Chondrocyte (in vitro differentiated cells): ENCODE results near the gene TFIP11. TPM values are rescaled to one million over a fixed set of nuclear protein-coding genes. Genes with fewer than 3 reads are reported as not detected.

Experiments used
- DNase-seq: peaks from one replicate; pipeline ENCODE4 v3.0.0; 2021; ENCODE audit warnings: mixed read lengths, low spot score
- H3K27ac Mint-ChIP-seq: one replicate; pipeline ENCODE4 v1.8.0; 2021; ENCODE audit warnings: mild to moderate bottlenecking, moderate library complexity, mixed read lengths; ENCODE audit not compliant: unreplicated experiment
- H3K27me3 Mint-ChIP-seq: 2 replicates; pipeline ENCODE4 v1.8.0; 2021; ENCODE audit warnings: low read depth, mixed read lengths
- H3K36me3 Mint-ChIP-seq: 2 replicates; pipeline ENCODE4 v1.8.0; 2021; ENCODE audit warnings: low read depth, mixed read lengths
- H3K4me1 Mint-ChIP-seq: 2 replicates; pipeline ENCODE4 v1.8.0; 2021; ENCODE audit warnings: low read depth, mild to moderate bottlenecking, mixed read lengths
- H3K4me3 Mint-ChIP-seq: one replicate; pipeline ENCODE4 v1.8.0; 2021; ENCODE audit warnings: mild to moderate bottlenecking, moderate library complexity, mixed read lengths; ENCODE audit not compliant: unreplicated experiment
- H3K9me3 Mint-ChIP-seq: 2 replicates; pipeline ENCODE4 v1.8.0; 2021; ENCODE audit warnings: low read depth, mixed read lengths
- CTCF ChIP-seq: fragments of 200-600 bp; sonication (generic); IDR thresholded peaks from 2 replicates; pipeline ENCODE4 v1.5.0; 2021; ENCODE audit warnings: antibody characterized with exemption, mild to moderate bottlenecking, moderate library complexity
- total RNA-seq: library from RNA; stranded (reverse); gene quantifications from 3 replicates; pipeline ENCODE4 v1.2.1, GENCODE V29; 2021

Gene TFIP11
- total RNA-seq, 1 donor from 2014 or later, result 30.6 TPM

GRCh38 chr22:26460202-26460601 lies 52.1 kb downstream of the TFIP11 start:
- Mint-ChIP-seq H3K4me3 (no peak overlapping the region), H3K4me1 (peaks cover 21% of the 10 kb centered on the region), H3K27ac (no peak overlapping the region), H3K36me3 (peaks cover 25% of the 10 kb centered on the region), H3K27me3 (no peaks in the 10 kb centered on the region), H3K9me3 (no peaks in the 10 kb centered on the region)
- no peak for TF ChIP-seq CTCF
- no peak for DNase-seq

- no peaks in the 10 kb centered on the region for H3K9me3 Mint-ChIP-seq
- peaks cover 6% of the 10 kb centered on the region for H3K4me1 Mint-ChIP-seq
- DNase-seq, result no peak
- peaks cover 15% of the 10 kb centered on the region for H3K36me3 Mint-ChIP-seq
- no peaks in the 10 kb centered on the region for H3K27me3 Mint-ChIP-seq
- no peak overlapping the region for H3K4me3 Mint-ChIP-seq
- H3K27ac Mint-ChIP-seq, result no peak overlapping the region
- no peak for TF ChIP-seq CTCF
Measured at GRCh38 chr22:26457661-26458272, 54.5 kb downstream of the TFIP11 start.

GRCh38 chr22:26453812-26454500 lies 58.3 kb downstream of the TFIP11 start:
- no peak overlapping the region for H3K27ac Mint-ChIP-seq
- no peaks in the 10 kb centered on the region for H3K4me1 Mint-ChIP-seq
- no peak for DNase-seq
- no peaks in the 10 kb centered on the region for H3K9me3 Mint-ChIP-seq
- H3K4me3 Mint-ChIP-seq, result no peak overlapping the region
- peaks cover 23% of the 10 kb centered on the region for H3K36me3 Mint-ChIP-seq
- H3K27me3 Mint-ChIP-seq, result no peaks in the 10 kb centered on the region
- no peak for TF ChIP-seq CTCF

GRCh38 chr22:26453216-26453615 lies 59.1 kb downstream of the TFIP11 start:
- Mint-ChIP-seq H3K27ac (no peak overlapping the region), H3K9me3 (no peaks in the 10 kb centered on the region), H3K27me3 (no peaks in the 10 kb centered on the region), H3K4me3 (no peak overlapping the region), H3K4me1 (no peaks in the 10 kb centered on the region), H3K36me3 (peaks cover 21% of the 10 kb centered on the region)
- no peak for TF ChIP-seq CTCF
- no peak for DNase-seq

- H3K9me3 Mint-ChIP-seq, result no peaks in the 10 kb centered on the region
- no peak overlapping the region for H3K27ac Mint-ChIP-seq
- no peaks in the 10 kb centered on the region for H3K4me1 Mint-ChIP-seq
- peaks cover 17% of the 10 kb centered on the region for H3K36me3 Mint-ChIP-seq
- no peaks in the 10 kb centered on the region for H3K27me3 Mint-ChIP-seq
- DNase-seq, result no peak
- no peak for TF ChIP-seq CTCF
- H3K4me3 Mint-ChIP-seq, result no peak overlapping the region
Measured at GRCh38 chr22:26452236-26453016, 59.8 kb downstream of the TFIP11 start.
